GM19099 (cell line): ENCODE results near the gene DHDH.

ENCODE experiments used
- POLR2A ChIP-seq: IDR thresholded peaks from 3 replicates; pipeline ENCODE4 v1.6.1; 2011; ENCODE audit warnings: low read depth; ENCODE audit not compliant: insufficient read length; ENCODE audit errors: extremely low read depth

Gene DHDH

GRCh38 chr19:48918071-48918470 lies 15.4 kb upstream of the DHDH start:
- no peak for TF ChIP-seq POLR2A

DNA sequence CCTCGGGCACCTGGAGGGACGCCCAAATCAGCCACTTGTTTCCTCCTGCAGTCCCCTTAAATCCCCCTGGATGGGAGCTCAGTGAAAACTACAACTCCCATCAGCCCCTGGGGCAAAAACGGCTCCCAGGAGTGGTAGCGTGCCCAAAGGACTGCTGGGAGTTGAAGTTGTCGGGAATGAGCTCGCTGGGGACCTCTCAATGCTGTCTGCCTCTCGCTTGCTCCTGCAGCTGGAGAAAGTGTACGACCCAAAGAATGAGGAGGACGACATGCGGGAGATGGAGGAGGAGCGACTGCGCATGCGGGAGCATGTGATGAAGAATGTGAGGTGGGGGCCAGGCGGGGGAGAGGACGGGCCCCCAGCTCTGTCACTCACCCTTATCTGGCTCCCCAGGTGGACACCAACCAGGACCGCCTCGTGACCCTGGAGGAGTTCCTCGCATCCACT lies 14.7 kb upstream of the DHDH start:
- no peak for TF ChIP-seq POLR2A

- no peak for TF ChIP-seq POLR2A
These were observed 12.6 kb upstream of the DHDH start for GRCh38 chr19:48920949-48921348.

GRCh38 chr19:48921721-48922500 lies 11.6 kb upstream of the DHDH start:
- no peak for TF ChIP-seq POLR2A

GRCh38 chr19:48922548-48923490 lies 10.7 kb upstream of the DHDH start:
- TF ChIP-seq POLR2A, result no peak

DNA sequence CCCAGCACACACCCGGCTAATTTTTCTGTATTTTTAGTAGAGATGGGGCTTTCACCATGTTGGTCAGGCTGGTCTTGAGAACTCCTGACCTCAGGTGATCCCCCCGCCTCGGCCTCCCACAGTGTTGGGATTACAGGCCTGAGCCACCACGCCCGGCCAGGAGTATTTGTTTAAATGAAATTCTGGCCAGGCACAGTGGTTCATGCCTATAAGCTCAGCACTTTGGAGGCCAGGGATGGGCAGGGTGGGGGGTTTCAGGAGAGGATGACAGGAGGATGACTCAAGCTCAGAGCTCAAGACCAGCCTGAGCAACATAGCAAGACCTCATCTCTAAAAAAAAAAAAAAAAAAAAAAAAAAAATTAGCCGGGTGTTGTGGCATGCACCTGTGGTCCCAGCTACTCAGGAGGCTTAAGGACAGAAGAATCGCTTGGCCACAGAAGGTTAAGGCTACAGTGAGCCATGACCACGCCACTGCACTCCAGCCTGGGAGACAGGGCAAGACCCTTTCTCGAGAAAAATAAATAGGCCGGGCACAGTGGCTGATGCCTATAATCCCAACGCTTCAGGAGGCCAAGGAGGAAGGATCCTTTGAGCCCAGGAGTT lies 8.2 kb upstream of the DHDH start:
- no peak for TF ChIP-seq POLR2A

GRCh38 chr19:48926909-48927308 lies 6.6 kb upstream of the DHDH start:
- TF ChIP-seq POLR2A, result no peak

DNA sequence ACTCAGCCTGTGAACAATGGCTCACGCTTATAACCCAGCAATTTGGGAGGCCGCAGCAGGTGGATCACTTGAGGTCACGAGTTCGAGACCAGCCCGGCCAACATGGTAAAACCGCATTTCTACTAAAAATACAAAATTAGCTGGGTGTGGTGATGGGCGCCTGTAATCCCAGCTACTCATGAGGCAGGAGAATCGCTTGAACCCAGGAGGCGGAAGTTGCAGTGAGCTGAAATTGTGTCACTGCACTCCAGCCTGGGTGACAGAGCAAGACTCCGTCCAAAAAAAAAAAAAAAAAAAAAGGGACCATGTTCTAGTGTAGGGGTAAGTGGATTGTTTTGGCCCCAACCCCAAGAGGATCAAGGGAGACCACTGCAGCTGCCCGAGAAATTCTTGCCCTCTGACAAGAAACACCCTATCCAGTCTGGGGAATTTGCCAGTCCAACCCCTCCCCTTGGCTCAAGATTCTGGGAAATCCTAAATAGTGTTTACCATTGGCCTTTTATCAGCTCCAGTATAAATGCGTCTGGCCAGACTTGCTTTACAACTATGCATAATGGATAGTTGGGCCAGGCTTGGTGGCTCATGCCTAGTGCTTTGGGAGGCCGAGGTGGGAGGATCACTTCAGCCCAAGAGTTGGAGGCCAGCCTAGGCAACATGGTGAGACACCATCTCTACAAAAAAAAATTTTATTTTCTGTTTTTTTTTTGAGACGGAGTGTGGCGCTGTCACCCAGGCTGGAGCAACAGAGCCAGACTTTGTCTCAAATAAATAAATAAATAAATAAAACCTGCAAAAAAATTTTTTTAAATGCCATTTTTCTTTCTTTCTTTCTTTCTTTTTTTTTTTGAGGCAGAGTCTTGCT lies 5.1 kb upstream of the DHDH start:
- TF ChIP-seq POLR2A, result no peak

GRCh38 chr19:48934837-48935236 lies 1.3 kb downstream of the DHDH start:
- TF ChIP-seq POLR2A, result no peak

DNA sequence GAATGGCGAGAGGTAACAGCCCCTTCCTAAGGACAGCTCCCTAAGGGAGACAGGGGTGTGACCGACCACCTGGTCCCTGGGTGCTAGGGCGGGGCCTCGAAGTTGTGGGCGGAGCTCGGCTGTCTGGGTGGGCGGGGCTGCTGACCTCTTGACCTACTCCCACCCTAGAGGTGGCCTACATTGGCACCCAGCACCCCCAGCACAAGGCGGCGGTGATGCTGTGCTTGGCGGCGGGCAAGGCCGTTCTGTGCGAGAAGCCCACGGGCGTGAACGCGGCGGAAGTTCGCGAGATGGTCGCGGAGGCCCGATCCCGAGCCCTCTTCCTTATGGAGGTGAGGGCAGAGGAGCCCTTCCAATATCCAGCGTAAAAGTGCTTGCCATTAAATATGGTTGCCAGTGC lies 2.4 kb downstream of the DHDH start:
- no peak for TF ChIP-seq POLR2A

GRCh38 chr19:48938256-48938655 lies 4.8 kb downstream of the DHDH start:
- no peak for TF ChIP-seq POLR2A

DNA sequence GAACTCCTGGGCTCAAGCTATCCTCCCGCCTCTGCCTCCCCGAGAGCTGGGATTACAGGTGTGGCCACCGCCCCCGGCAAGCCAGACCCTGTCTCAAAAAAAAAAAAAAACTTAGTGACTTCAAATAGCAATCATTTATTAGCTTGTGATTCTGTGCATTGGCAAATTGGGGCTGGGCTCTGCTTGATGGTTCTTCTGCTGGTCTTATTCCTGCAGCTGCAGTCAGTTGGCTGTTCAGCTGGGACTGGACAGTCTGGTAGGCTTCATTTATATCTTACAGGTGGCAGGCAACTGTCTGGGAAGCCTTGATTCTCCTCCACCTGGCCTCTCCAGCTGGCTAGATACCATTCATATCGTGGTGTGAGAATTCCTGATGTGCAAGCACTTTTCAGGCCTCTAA lies 7.4 kb downstream of the DHDH start:
- no peak for TF ChIP-seq POLR2A

DNA sequence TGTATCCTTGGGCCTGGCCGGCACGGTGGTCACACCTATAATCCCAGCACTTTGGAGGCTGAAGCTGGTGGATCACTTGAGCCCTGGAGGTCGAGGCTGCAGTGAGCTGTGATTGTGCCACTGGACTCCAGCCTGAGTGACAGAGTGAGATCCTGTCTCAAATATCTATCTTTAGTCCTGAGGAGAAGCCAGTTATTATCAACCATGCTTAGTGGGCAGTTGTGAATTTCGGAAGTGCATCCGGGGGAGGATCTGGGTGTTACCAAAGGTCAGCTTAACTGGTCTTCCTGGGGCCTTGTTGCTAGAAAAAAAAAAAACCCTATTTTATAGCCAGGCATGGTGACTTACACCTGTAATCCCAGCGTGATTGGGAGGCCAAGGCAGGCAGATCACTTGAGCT lies 9.6 kb downstream of the DHDH start:
- no peak for TF ChIP-seq POLR2A

DNA sequence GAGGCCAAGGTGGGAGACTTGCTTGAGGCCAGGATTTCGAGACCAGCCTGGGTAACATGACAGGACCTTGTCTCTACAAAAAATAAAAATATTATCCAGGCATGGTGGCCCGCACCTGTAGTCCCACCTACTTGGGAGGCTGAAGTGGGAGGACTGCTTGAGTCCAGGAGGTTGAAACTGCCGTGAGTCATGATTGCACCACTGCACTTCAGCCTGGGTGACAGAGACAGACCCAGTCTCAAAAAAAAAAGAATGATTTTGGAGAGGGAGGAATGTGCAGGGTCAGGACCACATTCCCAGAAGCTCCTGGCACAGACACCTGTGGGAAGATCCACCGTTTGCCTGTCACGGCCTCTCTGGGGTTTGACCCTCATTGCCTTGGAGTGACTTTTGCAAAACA lies 11.9 kb downstream of the DHDH start:
- no peak for TF ChIP-seq POLR2A
